Vagina (tissue), 2 donors: ENCODE results near the gene TCF7.

Source experiments
- POLR2AphosphoS5 ChIP-seq, 2 donors: sonication (generic); formaldehyde crosslinking; IDR thresholded peaks; one replicate each; pipeline ENCODE4 v1.9.0; 2017; ENCODE audit warnings: antibody characterized with exemption in 2 of 2, mild to moderate bottlenecking in 2 of 2, low read depth in 1 of 2; ENCODE audit not compliant: insufficient read depth in 1 of 2
- TF ChIP-seq, protein P1 (sequence below), 3 experiments: fragments of 450-650 bp in 2 of 3; fragments of 200-600 bp in 1 of 3; sonication (generic) in 1 of 3; IDR thresholded peaks; one replicate each; pipeline ENCODE4 v1.5.1; 2017 to 2019; ENCODE audit warnings: antibody characterized with exemption in 3 of 3, mild to moderate bottlenecking in 2 of 3, moderate library complexity in 2 of 3

DNA sequence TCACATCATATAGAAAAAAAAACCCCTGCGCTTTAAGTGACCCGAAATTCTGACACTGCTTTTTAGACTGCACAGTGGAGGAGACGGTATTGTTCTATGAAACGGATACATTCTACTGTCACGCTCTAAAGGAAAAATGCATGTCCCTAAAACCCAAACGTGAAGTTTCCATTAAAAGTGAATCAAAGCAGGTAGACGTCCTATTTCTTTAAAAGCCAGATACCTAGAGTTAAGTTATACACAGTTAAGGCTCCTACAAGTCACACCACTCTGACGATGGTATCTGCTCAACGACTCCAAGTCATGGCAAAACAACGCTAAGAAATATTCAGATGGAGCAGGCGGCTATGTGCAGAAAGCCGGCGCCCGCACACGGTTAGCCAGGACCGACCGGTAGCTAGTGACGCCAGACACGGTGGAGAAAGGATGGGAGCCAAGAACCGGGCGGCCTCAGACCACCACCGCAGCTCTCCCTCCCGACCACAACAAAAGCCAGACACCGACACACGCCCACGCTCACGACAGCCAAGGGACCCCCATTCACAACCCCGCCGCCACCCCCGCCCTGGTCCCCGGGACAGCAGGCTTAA is 61.5 kb downstream of the TCF7 start:
- TF ChIP-seq, protein P1, sequence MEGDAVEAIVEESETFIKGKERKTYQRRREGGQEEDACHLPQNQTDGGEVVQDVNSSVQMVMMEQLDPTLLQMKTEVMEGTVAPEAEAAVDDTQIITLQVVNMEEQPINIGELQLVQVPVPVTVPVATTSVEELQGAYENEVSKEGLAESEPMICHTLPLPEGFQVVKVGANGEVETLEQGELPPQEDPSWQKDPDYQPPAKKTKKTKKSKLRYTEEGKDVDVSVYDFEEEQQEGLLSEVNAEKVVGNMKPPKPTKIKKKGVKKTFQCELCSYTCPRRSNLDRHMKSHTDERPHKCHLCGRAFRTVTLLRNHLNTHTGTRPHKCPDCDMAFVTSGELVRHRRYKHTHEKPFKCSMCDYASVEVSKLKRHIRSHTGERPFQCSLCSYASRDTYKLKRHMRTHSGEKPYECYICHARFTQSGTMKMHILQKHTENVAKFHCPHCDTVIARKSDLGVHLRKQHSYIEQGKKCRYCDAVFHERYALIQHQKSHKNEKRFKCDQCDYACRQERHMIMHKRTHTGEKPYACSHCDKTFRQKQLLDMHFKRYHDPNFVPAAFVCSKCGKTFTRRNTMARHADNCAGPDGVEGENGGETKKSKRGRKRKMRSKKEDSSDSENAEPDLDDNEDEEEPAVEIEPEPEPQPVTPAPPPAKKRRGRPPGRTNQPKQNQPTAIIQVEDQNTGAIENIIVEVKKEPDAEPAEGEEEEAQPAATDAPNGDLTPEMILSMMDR (IDR thresholded peaks at IDR 0.05): no peak
- no peak for TF ChIP-seq POLR2AphosphoS5 (IDR thresholded peaks at IDR 0.05; ENCODE audit: insufficient read depth in 1 of 2, low read depth in 1 of 2)
